Mammary epithelial cell (primary cell): ENCODE results near the gene BICRA.

Source experiments
- EZH2 ChIP-seq: IDR thresholded peaks from 2 replicates; pipeline ENCODE4 v1.6.1; 2012; ENCODE audit warnings: low read length, inconsistent platforms, borderline replicate concordance
- TF ChIP-seq, protein P1 (sequence below), 2 donors: IDR thresholded peaks in 1 of 2; conservative IDR thresholded peaks in 1 of 2; 2 replicates each; pipeline ENCODE4 v1.5.1; 2011 to 2012; ENCODE audit warnings: inconsistent platforms in 2 of 2, low read length in 2 of 2, mild to moderate bottlenecking in 2 of 2, control low read depth in 1 of 2, low read depth in 1 of 2; ENCODE audit not compliant: insufficient read depth in 1 of 2; ENCODE audit errors: extremely low read depth in 1 of 2

DNA sequence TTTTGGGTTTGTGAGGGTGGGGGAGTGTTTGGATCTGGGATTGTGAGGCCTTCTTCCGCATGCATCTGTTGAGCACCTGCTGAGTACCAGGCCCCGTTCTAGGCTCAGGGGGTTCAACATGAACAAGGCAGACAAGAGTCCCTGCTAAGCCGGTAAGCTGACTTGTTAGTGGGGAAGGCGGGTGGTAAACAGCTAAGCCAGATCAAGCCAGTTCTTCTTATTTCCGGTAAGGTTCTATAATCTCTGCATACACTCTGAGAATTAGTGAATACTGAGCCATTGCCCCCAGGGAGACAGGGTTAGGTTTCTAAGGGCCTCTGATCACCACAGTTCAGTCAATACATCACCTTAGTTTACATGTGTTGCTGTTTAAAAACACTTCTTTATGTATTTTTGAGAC lies 94.4 kb downstream of the BICRA start:
- TF ChIP-seq, protein P1, sequence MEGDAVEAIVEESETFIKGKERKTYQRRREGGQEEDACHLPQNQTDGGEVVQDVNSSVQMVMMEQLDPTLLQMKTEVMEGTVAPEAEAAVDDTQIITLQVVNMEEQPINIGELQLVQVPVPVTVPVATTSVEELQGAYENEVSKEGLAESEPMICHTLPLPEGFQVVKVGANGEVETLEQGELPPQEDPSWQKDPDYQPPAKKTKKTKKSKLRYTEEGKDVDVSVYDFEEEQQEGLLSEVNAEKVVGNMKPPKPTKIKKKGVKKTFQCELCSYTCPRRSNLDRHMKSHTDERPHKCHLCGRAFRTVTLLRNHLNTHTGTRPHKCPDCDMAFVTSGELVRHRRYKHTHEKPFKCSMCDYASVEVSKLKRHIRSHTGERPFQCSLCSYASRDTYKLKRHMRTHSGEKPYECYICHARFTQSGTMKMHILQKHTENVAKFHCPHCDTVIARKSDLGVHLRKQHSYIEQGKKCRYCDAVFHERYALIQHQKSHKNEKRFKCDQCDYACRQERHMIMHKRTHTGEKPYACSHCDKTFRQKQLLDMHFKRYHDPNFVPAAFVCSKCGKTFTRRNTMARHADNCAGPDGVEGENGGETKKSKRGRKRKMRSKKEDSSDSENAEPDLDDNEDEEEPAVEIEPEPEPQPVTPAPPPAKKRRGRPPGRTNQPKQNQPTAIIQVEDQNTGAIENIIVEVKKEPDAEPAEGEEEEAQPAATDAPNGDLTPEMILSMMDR (conservative IDR thresholded peaks at IDR 0.05 in 1 of 2, IDR thresholded peaks at IDR 0.05 in 1 of 2; ENCODE audit: extremely low read depth in 1 of 2, insufficient read depth in 1 of 2, low read depth in 1 of 2, low read length in 2 of 2), result no peak
- no peak for TF ChIP-seq EZH2
